Tibial nerve (tissue), 4 donors: ENCODE results near the gene AUTS2.

Source experiments
- CTCF ChIP-seq, 5 experiments: fragments of 200-600 bp in 3 of 5; fragments of 450-650 bp in 2 of 5; sonication (generic) in 3 of 5; IDR thresholded peaks; one replicate each; pipeline ENCODE4 v1.5.1; 2016 to 2019; ENCODE audit warnings: antibody characterized with exemption in 5 of 5, mild to moderate bottlenecking in 3 of 5, moderate library complexity in 2 of 5
- EP300 ChIP-seq, 2 donors: sonication (generic); formaldehyde crosslinking; IDR thresholded peaks; one replicate each; pipeline ENCODE4 v1.6.1; 2017; ENCODE audit warnings: antibody characterized with exemption in 2 of 2, mild to moderate bottlenecking in 1 of 2

- no peak for TF ChIP-seq CTCF (IDR thresholded peaks at IDR 0.05)
- no peak for TF ChIP-seq EP300 (IDR thresholded peaks at IDR 0.05)
Observed at GRCh38 chr7:70314221-70314620, 715.9 kb downstream of the AUTS2 start.
